ENCODE measurements around the gene DNAI1.
"Not testable (repeated sequence)": the region's sequence is repeated elsewhere in the genome, so short reads cannot be mapped to it uniquely, and the experiment has no call there.

DNAI1 gene

DNA sequence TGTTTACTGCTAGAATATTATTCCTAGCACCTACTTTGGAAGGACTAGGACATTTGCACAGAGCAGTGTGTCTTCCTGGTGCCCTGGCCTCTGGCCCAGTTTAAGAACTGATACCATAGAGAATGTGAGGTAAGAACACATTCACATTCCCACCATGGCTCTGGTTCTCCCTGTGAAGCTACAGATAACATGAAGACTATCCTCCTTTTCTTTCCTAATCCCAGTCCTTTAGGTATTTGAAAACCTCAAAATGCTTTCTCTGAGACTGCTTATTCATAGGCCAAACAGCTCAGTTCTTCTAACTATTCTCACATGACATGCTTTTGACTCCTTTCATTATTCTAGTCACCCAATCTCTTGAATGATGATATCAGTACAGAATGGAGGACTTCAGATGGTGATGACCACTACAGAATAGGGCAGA is 12.1 kb upstream of the DNAI1 start:
- no peak overlapping the region for H3K4me3 ChIP-seq (ENCODE audit: low read length)
- no peak for DNase-seq (ENCODE audit: low read depth, low spot score)

DNA sequence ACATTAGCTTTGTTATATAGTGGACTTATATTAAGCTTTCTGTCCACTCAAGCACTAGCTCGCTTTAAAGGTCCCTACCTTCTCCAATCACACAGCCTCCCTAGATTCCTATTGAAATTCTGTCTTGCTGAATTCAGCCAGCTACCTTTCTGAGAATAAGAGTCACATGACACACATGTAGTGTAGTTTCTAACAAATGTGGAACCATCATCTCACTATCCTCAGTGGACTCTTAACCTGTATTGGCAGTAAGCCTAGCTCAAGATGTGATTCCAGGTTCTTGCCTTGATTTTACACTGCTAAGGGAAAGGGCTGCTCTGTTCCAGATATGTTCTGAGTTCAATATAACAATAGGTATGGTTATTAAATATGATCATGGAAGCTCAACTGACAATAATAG is 11.7 kb upstream of the DNAI1 start:
- no peak for DNase-seq (ENCODE audit: low read depth, low spot score)

DNA sequence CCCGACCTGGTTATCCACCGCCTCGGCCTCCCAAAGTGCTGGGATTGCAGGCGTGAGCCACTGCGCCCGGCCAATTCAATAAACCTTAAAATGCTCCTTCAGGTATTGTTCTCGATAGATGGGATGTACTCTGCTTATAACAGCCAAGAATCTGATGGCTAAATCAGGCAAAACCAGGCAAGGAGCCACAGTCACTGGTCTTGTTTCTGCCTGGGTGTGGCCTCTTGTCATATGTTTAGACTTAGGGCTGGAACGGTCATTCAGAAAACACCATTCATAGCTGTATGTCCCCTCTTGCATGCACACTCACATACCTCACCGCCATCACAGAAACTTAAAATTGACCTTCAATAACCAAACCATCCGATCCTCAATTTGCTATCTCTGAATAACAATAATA is 8.0 kb upstream of the DNAI1 start:
- DNase-seq (ENCODE audit: low read depth, low spot score) = no peak
- H3K4me3 ChIP-seq (ENCODE audit: low read length) = no peak overlapping the region

More for the DNA sequence above, 11.7 kb upstream of the DNAI1 start:
- H3K4me3 ChIP-seq (ENCODE audit: low read length) = no peak overlapping the region

DNA sequence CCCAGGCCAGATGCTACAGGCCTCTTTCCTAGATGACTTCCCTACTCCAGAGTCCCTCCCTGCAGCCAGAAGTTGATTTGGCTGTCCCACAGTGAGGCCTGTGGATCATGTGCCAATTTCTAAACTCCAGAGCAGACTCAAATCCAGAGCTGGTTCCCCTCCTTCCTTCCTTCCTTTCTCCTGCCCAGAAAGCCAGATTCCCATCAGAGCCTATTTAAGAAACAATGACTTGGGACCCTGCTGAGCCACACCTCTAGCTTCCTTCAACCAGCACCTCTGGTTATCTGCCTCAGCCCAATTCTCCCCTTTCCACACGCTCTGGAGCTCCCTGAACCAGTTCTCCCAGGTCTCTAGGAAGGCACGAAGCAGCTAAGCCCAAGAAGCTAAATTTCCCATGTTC is 7.5 kb upstream of the DNAI1 start:
- DNase-seq (ENCODE audit: low read depth, low spot score) = no peak

DNA sequence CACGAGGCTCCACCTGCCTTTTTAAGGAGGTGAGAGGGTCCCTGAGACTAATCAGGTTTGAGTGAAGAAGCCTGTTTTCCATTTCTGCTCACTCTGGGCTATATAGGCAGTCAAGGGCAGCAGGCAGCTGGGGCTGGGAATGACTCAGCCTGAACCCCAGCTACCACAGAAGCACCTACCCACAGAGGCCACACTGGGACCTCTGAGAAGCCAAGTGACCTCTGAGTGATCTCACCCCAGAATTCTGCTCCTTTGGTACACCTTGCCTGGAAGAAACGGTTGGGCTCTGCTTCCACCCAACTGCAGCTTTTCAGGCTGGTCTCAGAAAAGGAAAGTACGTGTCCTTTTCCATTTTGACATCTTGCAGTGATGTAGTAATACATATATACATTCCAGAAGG is 7.1 kb upstream of the DNAI1 start:
- DNase-seq (ENCODE audit: low read depth, low spot score) = no peak
- H3K4me3 ChIP-seq (ENCODE audit: low read length) = no peak overlapping the region

More for the DNA sequence above, 7.5 kb upstream of the DNAI1 start:
- H3K4me3 ChIP-seq (ENCODE audit: low read length) = no peak overlapping the region

DNA sequence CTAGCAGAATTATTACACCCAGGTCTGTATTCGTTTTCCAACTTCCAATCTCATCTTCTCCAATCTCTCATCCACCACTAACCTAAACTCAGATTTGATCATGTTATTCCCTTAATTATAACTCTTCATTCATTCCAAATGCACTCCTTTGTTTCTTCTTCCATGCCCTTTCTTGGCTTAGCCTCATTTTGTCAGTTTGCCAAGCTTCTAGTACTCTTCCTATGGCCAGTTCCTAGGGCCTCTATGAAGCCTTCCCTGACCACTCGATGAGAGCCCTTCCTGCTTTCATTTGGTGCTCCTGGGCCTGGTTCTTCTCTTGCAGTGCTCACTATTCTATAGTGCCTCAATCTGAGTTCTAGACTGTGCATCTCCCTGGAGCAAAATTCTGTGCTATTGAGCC is 6.0 kb upstream of the DNAI1 start:
- DNase-seq (ENCODE audit: low read depth, low spot score) = no peak
- H3K4me3 ChIP-seq (ENCODE audit: low read length) = no peak overlapping the region

DNA sequence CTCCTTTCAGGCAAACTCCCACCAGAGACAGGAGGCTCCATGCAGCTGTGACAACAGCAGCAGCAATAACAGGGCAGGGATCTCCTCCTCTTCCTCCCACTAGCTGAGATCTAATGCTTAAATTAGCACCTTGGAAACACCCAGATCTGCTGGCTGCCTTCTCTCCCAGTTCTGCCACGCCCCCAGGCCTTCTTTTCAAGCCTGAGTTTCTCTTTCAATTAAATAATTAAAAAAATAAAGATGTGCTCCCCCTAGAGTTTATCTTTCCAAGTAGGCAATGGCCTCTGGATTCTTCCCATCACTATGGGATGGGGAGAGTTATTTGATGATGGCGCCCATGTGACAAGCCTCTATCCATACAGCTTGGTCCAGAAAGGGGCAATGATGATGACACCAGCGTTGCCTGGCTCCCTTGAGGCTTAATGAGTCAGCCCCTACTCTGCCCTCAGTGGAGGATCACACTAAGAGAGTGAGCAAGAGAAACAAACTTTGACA is 4.0 kb upstream of the DNAI1 start:
- DNase-seq (ENCODE audit: low read depth, low spot score) = no peak
- H3K4me3 ChIP-seq (ENCODE audit: low read length) = no peak overlapping the region

DNA sequence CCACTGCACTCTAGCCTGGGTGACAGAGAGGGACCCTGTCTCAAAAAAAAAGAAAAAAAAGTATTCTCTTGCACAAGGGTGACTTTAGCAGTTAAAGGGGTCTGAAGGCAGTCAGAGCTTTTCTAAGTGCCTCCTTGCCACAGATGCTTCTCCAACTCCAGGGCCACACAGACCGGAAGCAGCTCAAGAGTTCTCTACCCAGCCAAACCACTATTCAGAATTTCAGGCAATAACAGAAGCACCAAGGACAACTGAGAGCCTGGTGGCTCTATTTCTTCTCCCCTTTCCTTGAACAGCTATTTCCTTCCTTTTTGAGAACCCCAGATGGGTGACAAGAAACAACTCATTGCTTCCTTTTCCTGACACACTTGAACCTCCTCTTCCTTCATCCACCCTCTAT is 2.5 kb upstream of the DNAI1 start:
- H3K4me3 ChIP-seq (ENCODE audit: low read length) = no peak overlapping the region
- peak; percentile 20 for DNase-seq (ENCODE audit: low read depth, low spot score)

DNA sequence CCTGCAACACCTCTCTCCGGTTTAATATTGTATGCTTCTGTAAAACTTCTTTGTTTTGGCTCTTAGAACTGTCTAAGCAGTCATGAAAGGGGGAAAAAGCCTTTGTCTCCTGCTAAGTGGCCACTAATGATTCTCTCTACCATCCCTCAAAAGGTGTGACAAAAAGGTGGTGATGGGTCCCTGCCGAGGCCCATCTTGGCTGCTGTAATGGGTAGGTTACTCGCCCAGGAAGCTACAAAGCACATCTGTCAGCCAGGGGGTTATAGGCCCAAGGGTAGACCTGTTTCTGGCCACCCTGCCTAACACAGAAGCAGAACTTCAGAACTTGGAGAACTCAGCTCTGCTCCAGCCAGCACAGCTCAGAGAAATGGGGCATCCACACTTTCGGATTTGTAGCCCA is 1.9 kb upstream of the DNAI1 start:
- no peak overlapping the region for H3K4me3 ChIP-seq (ENCODE audit: low read length)
- DNase-seq (ENCODE audit: low read depth, low spot score) = no peak

DNA sequence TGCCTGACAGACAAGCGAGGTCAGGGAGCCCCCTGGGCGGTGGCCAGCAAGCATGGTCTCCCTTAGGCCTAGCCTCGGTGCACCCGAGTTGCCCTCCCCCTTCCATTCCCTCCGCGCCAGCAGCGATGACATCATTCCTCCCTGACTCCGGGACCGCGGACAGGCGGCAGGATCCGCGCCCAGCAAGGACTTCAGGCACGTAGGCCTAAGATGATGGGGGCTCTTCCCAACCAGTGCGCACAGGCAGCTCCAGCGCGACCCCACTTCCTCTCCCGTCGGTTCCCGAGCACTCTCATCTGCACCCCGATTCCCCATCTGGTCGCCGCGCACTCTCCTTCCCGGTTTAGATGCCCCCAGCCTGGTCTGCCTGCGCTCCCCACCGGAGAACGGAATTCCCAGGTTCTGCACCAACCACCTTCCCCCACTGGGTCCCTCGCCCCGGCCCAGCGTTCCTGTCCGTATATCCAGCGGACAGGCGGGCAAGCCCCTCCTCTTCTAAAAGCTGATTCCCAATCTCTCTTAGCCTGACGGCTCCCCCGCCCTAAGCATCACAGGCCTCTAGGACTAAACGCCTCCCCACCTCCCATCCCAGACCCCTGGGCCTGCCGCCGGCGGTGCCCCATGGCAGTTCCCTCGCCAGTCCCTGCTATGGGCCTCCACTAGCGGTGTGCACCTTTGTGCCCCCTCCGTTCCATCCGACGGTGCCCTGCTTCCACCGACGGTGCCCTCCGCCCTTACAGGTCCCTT is 1.2 kb upstream of the DNAI1 start:
- peak overlapping the region; percentile 72 for H3K4me3 ChIP-seq (ENCODE audit: low read length)
- no peak for DNase-seq (ENCODE audit: low read depth, low spot score)

DNA sequence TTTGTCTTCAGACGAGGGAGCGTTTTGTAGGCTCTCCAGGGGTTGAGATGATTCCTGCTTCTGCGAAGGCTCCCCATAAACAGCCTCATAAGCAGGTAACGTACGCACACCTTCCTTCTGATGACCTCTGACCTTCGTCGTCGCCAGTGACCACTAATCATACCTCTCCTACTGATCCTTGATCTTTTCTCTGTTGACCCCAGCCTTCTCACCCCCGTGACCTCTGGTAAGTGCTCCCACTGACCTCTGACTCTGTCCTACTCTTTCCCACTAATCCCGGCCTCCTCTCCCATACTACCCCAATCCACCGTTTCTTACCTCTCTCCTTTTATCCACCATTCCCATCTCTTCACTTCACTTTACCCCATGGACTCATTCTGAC is 345 bp downstream of the DNAI1 start:
- peak overlapping the region; percentile 54 for H3K4me3 ChIP-seq (ENCODE audit: low read length)
- DNase-seq (ENCODE audit: low read depth, low spot score) = no peak

DNA sequence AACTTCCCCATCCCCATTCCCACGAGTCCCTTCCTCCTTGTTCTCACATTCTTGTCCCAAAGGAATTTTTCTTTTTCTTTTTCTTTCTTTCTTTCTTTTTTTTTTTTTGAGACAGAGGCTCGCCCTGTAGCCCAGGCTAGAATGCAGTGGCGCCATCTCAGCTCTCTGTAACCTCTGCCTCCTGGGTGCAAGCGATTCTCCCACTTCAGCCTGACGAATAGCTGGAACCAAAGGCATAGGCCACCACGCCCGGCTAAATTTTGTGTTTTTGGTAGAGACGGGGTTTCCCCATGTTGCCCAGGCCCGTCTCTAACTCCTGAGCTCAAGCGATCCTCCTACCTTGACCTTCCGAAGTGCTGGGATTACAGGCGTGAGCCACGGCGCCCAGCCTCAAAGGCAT is 751 bp downstream of the DNAI1 start:
- H3K4me3 ChIP-seq (ENCODE audit: low read length) = no peak overlapping the region
- no peak for DNase-seq (ENCODE audit: low read depth, low spot score)

DNA sequence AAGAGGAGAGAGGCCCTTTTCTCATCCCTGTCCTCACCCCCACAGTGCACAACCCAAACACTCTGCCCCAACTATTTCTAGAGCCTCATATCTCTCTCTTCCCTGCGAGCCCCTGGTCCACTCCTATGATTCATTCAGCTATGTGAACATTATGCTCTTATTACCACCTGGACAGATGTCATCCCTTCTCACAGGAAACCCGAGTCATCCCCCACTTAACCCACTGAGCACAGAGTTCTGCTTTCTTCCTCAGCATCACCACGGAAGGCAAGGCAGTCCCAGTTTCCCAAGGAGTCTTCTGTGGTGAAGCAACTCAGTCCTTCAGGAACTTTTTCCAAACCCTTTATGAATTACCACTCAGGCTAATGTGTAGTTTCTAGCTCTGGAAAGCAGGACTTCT is 1.3 kb downstream of the DNAI1 start:
- no peak for DNase-seq (ENCODE audit: low read depth, low spot score)
- no peak overlapping the region for H3K4me3 ChIP-seq (ENCODE audit: low read length)

DNA sequence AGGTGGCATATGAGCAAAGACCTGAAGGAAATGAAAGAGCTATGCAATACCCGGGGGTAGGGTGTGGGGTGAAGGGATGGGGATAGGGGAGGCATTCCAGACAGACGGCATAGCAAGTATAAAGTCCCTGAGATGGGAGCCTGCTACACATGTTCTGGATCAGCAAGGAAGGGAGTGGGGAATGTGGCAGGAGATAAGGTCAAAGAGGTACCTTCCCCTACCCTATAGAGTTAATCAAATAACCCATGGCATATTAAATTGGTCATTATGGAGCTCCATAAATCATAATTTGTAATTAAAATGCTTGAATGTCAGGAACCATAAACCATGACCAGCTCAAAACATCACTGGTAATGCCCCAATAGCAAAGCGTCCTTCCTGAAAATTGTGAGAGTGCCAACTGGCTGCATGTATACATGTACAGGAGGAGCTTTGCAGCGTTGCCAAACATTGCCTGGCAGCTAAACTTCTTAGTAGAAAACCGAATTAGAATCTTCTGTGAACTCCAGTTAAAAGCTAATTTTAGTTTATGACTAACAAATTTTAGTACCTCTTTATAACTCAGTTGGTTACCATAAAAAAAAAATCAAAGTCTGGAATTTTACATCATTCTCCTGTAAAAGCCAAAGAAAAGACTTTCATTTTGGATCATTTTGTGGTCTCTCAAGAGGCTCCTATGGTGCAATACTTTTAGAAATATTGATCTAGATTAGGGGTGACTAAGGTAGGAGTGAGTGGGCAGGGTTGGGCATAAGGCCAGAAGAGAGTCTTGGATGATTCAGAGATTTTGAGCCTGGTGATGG is 4.7 kb downstream of the DNAI1 start:
- no peak overlapping the region for H3K4me3 ChIP-seq (ENCODE audit: low read length)

DNA sequence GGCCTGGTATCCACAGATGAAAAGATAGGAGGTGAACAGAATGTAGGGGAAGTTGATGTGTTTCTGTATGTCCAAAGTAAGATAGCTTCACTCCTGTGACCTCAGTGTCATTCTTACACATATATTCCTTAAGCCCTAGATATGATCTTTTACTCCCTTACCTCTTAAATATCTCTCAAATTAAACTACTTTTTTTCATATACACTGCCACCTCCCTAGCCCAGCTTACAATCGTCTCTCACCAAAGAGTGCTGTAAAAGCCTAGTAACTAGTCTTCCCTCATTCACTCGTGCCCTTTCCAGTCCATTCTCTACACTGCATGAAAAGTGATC is 5.3 kb downstream of the DNAI1 start:
- no peak for DNase-seq (ENCODE audit: low read depth, low spot score)
- no peak overlapping the region for H3K4me3 ChIP-seq (ENCODE audit: low read length)

More for the DNA sequence above, 4.7 kb downstream of the DNAI1 start:
- DNase-seq (ENCODE audit: low read depth, low spot score) = no peak

DNA sequence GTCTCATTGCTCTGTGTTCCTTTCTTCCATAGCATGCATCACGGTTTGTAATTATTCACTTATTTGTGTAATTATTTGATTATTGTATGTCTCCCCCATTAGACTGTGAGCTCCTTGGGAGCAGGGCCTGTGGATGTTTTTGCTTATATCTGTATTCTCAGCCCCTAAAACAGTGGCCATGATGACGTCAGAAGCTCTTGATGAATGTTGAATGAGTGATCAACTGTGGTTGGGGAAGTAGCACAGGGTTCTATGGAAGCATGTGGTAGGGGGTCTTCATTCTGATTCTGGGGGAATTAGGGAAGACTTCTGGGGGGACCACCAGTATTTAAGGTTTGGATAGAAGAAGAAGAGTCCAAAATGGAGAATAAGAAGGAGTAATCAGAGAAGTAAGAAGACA is 6.0 kb downstream of the DNAI1 start:
- no peak for DNase-seq (ENCODE audit: low read depth, low spot score)
- no peak overlapping the region for H3K4me3 ChIP-seq (ENCODE audit: low read length)

DNA sequence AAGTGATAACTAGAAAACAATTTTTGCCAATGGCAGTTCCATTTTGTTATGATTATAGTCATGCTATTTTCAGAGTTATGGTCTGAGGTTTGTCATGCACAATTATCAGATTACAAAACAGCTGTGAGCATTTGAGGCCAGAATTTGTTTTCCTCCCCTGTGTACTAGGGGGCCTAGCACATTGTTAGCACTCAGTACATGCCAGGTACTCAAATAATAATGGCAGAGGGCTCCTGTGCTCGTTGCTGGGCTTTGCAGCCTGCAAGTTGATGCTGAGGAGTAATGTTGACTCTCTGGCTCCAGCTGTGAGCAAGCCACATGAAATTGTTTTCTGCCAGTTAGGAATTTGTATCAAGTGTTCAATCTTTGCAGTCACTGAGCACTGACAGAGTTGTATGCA is 6.9 kb downstream of the DNAI1 start:
- no peak for DNase-seq (ENCODE audit: low read depth, low spot score)
- no peak overlapping the region for H3K4me3 ChIP-seq (ENCODE audit: low read length)

DNA sequence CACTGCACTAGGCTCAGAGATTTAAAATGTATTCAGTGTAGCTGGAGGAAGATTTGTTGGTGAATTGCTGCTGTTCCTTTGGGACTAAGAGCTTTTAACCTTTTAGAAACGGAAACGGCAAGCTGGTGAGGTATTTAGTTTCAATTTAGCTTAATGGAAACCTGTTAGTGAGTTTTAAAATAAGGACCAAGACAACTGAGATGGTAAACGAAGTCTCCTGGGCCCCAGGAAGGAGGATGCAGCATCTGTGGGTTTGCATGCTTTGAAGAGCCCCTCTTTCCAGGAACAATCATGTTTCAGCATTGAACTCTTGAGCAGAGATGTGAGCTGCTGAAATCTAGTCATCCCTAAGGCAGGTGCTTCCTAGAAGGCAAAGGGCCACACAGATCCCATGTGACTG is 16.5 kb downstream of the DNAI1 start:
- H3K4me3 ChIP-seq (ENCODE audit: low read length) = no peak overlapping the region
- no peak for DNase-seq (ENCODE audit: low read depth, low spot score)

DNA sequence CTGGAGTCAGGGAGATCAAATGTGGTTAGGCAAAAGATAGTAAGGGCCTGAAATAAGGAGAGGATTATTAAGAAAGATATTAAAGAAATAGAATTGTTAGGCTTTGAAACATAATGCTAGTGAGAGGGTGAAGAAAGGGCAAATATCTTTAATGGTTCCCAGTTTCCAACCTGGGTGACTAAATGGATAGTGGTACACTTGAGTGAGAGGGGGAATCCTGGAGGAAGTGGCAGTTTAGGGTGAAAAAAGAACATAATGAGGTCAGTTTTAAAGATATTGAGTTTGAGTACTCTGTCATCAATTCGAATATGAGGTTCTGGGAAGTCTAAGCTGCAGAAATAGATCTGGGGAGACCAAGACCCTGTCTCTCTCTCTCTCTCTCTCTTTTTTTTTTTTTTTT is 18.9 kb downstream of the DNAI1 start:
- no peak for DNase-seq (ENCODE audit: low read depth, low spot score)
- H3K4me3 ChIP-seq (ENCODE audit: low read length) = no peak overlapping the region

DNA sequence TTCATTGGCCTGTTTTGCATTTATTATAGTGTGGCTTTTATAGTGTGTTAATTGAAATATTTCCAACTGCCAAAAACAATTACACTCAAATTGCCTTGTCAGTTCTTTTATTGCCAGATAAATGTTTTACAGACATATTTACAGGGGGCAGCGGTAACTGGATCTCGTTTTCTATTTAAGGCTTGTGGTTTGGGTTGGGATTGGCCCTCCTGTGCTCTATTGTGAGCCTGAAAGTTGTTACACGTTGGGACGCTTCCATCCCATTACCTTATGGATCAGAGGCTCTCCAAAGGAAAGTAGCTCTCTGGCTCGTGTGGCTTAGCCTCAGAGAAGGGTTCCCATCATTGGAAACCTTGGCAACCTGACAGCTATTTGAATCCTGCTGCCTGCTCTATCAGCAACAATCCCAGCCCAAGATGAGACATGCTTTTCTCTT is 20.8 kb downstream of the DNAI1 start:
- no peak overlapping the region for H3K4me3 ChIP-seq (ENCODE audit: low read length)
- no peak for DNase-seq (ENCODE audit: low read depth, low spot score)

DNA sequence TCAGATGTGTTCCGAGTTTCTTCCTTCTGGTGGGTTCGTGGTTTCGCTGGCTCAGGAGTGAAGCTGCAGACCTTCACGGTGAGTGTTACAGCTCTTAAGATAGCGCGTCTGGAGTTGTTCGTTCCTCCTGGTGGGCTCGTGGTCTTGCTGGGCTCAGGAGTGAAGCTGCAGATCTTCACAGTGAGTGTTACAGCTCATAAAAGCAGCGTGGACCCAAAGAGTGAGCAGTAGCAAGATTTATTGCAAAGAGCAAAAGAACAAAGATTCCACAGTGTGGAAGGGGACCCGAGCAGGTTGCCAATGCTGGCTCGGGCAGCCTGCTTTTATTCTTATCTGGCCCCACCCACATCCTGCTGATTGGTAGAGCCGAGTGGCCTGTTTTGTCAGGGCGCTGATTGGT is 23.0 kb downstream of the DNAI1 start:
- DNase-seq (ENCODE audit: low read depth, low spot score); H3K4me3 ChIP-seq (ENCODE audit: low read length): not testable (repeated sequence)

All from Jurkat, Clone E6-1 (cell line).